Stimulated activated CD4-positive, alpha-beta T cell treated with anti-CD3 and anti-CD28 coated beads, Interleukin-12 subunit alpha, Interleukin-12 subunit beta, amount 100 ng/mL, for 24 hours (primary cell): Measurements from ENCODE around the gene PRRC2B.
"Not testable (repeated sequence)": the region's sequence is repeated elsewhere in the genome, so short reads cannot be mapped to it uniquely, and the experiment has no call there.

Experiments used
- DNase-seq, 2 experiments: peaks; one replicate each; pipeline ENCODE4 v3.0.0-alpha.2; 2020; ENCODE audit warnings: low read depth in 2 of 2

PRRC2B gene

GRCh38 chr9:131470581-131470991, 76.7 kb downstream of the PRRC2B start:
- no peak for DNase-seq

DNA sequence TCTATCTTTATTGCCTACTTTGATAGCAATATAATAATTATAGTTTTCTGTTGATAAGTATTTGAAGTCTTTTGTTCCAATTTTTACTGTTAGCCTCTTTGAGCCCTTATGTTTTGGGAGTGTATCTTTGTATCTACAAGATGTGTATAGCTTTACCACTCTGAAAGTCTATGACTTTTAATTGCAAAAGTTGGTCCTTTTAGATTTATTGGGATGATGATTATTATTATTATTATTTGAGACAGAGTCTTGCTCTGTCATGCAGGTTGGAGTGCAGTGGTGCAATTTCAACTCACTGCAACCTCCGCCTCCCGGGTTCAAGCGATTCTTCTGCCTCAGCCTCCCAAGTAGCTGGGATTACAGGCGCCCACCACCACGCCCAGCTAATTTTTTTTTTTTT, 78.2 kb downstream of the PRRC2B start:
- not testable (repeated sequence) for DNase-seq

DNA sequence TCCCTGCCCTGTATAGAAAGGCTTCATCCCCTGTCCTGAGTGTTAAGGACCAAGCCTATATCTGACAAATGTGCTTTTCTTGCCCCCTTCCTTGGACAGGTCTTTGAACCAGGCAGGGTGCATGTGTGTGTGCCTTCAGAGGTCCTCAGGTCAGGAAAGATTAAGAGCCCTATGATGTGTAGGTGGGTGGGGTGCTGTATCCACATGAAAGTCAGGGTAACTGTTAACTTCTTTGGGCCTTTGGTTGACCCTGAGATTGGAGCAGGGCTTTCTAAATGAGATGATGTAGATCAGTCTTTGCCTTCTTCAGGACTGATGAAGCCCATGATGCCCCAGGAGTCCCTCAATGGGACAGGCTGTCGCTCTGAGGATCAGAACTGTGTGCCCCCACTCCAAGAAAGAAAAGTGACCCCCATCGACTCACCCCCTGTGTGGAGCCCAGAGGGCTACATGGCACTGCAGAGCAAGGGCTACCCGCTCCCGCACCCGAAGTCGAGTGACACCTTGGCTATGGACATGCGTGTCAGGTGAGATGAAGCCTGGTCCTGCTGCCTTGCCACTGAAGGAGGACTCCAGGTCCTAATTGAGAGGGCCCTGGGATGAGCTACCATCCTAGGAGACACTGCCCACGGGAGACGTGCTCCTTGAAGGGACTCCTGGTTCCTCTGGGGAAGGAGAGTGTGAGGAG, 79.5 kb downstream of the PRRC2B start:
- DNase-seq, result no peak

- DNase-seq, result no peak
These were observed 80.0 kb downstream of the PRRC2B start for GRCh38 chr9:131473891-131474290.

GRCh38 chr9:131474711-131475110, 80.8 kb downstream of the PRRC2B start:
- no peak for DNase-seq

- DNase-seq, result no peak
These were observed 81.4 kb downstream of the PRRC2B start for GRCh38 chr9:131475111-131475955.

- no peak for DNase-seq
These were observed 82.3 kb downstream of the PRRC2B start for GRCh38 chr9:131475956-131476776.

DNA sequence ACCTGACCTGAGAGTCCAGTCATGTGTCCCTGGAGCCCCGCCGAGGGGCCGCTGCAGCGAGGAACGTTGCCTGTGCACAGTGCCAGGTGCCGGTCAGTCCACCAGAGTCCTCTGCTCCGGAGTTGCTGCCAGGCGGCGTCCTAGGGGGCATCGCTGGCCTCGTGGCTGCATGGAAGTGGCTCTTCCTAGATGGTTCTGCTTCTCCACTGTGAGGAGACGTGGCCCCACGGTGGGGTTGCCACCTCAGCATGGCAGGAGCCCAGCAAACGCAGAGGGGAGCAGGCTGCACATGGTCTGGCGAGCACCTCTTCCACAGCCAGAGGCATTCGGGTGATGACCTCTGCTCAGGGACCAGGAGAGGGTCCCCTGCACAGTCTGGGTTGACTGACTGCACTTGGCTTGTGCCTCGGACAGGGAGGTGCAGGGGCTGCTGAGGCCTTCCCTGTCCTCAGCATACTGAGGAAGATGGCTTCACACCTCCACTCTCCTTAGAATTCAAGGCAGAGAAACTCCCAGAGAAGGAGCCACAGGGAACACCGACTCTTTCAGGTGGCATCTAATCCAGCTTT, 83.0 kb downstream of the PRRC2B start:
- DNase-seq, result no peak

DNA sequence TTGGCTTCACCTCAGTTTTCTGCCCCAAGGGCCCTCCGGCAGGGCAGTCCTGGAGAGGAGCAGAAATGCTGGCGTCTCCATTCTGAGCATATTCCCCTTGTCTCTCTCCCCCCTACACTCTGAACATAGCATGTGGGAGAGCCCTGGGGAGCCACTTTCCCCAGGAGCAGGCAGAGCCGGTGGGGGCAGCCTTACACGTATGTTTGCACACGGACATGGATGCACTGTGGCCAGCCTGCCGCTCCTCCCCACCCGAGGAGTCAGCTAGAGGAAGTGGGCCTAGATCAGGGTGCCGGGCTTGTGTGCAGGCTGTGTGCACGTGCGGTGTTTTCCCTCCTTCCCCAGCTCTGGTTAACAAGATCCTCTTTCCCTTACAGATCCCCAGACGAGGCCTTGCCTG, 83.5 kb downstream of the PRRC2B start:
- no peak for DNase-seq

- no peak for DNase-seq
These were observed 84.0 kb downstream of the PRRC2B start for GRCh38 chr9:131477816-131478419.

GRCh38 chr9:131478421-131478868, 84.6 kb downstream of the PRRC2B start:
- peak; percentile 24 to 43 for DNase-seq

GRCh38 chr9:131478911-131479310, 85.0 kb downstream of the PRRC2B start:
- no peak for DNase-seq

DNA sequence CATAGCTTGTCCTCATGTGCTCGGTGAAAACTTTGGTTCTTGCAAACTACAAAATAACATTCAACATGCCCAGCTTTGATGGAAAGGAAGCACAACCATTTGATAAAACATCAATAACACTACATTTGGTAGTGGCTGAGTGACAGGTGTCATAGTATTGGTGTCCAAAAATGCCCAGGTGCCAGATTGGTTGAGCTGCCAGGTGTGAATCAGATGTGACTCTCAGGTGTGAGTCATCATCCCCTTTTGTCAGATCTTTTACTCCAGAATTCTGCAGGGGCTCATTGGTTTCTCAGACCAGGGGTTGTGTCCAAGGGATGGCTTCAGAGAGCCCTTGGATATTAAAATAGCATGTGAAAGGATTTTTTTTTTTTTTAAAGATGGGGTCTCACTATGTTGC, 86.4 kb downstream of the PRRC2B start:
- no peak for DNase-seq

- DNase-seq, result no peak
These were observed 87.8 kb downstream of the PRRC2B start for GRCh38 chr9:131481441-131482342.

- no peak for DNase-seq
These were observed 88.6 kb downstream of the PRRC2B start for GRCh38 chr9:131482343-131483006.

GRCh38 chr9:131483319-131484050, 89.6 kb downstream of the PRRC2B start:
- no peak for DNase-seq

DNA sequence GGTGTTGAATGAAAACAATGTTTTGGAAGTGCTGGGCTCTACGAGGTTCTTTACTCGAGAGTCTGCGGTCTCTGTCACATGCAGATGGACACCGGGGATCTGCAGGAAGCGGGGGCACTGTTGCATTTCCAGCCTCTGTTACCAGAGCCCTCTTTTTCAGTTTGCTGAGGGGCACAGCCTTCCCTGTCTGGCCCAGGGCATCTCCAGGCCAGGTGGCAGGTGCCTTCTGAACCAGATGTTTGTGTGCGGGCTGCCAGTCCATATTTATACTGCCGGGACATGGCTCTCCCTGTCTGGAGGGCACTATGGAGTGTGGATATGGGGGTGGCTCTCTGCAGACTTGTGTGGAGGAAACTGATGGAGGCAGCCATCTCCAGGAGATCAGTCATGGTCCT, 90.2 kb downstream of the PRRC2B start:
- DNase-seq, result no peak

- no peak for DNase-seq
These were observed 90.8 kb downstream of the PRRC2B start for GRCh38 chr9:131484560-131485185.

- no peak for DNase-seq
These were observed 91.3 kb downstream of the PRRC2B start for GRCh38 chr9:131485206-131485605.
